HG02610 (cell line): Measurements from ENCODE around the gene SH3TC1.

ENCODE experiments used
- ATAC-seq: cut with Tn5 transposase; IDR thresholded peaks from one replicate; pipeline ENCODE4 v1.9.1; 2021; ENCODE audit warnings: mild to moderate bottlenecking, moderate library complexity; ENCODE audit not compliant: unreplicated experiment

Gene SH3TC1

GRCh38 chr4:8258552-8259212, 59.6 kb downstream of the SH3TC1 start:
- no peak for ATAC-seq

- no peak for ATAC-seq
Measured at GRCh38 chr4:8259743-8260430, 60.8 kb downstream of the SH3TC1 start.

DNA sequence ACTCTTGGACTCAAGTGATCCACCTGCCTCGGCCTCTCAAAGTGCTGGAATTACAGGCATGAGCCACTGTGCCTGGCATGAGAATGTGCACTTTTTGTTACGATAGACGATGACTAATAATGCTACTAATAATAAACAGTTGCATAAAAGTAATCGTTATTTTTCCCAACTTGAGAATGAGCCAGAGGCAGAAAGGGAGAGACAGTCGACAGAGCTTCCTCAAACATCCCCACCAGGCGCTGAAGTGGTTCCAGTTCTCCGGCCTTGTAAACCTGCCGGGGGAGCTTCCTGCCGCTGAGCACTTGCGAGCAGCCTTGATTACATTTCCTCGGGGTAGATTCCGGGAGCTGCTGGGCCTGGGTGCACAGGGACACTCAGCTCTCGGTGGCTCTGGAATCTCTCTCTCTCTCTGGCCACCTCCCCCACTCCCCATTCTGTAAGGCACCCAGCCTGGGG, 61.6 kb downstream of the SH3TC1 start:
- ATAC-seq, result no peak

- ATAC-seq, result no peak
Measured at GRCh38 chr4:8261851-8262535, 62.9 kb downstream of the SH3TC1 start.

DNA sequence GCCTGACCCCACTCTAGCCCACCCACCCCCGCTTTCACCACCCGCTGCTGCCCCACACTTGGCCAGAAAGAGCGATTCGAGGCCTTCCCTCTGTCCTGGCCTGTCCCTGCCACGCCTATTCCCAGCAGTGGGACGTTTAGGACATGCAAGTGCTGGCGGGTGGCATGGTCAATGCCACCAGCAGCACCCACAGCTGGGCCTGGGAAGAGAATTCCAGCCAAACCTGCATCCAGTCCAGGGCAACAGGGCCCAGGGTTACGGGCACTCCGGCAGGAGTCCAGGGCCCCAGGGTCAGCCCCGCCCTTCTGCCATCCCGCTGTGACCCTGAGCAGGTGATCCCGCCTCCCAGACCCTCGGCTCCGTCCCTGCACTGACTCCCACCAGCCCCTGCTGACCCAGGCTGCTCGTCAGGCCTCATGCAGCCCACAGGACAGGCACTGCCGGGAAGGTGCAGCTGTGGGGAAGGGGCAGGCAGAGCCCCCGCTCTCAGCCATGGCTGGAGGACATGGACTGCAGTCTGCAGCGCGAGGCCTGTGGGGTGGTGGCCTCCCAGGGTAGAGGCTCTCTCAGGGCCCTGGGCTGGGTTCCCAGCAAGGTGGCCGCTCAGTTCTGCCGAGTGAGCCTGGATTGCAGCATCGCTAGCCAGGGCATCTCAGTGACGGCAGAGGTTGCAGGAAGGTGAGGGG, 63.7 kb downstream of the SH3TC1 start:
- no peak for ATAC-seq

GRCh38 chr4:8263397-8263796, 64.3 kb downstream of the SH3TC1 start:
- no peak for ATAC-seq

- ATAC-seq, result no peak
Measured at GRCh38 chr4:8264106-8264505, 65.0 kb downstream of the SH3TC1 start.

- no peak for ATAC-seq
Measured at GRCh38 chr4:8265171-8265929, 66.3 kb downstream of the SH3TC1 start.

- ATAC-seq, result no peak
Measured at GRCh38 chr4:8266088-8266487, 67.0 kb downstream of the SH3TC1 start.

DNA sequence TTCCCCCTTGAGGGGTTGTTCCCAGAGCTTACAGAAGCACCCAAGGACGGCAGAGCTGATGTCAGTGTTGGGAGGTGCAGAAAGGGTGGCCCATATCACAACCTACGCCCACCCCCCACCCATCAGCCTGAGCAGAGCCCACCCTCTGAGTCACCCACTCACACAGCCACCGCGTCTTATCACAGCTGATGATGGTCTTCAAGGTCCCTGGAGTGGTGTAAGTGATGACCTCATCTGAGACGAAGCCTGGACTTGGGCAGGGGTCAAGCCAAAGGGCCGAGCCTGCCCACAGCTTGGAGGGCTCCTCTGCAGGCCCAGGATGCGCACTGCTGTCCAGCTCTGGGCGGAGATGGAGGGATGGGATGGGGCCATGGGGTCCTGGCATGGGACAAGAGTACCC, 67.4 kb downstream of the SH3TC1 start:
- no peak for ATAC-seq

DNA sequence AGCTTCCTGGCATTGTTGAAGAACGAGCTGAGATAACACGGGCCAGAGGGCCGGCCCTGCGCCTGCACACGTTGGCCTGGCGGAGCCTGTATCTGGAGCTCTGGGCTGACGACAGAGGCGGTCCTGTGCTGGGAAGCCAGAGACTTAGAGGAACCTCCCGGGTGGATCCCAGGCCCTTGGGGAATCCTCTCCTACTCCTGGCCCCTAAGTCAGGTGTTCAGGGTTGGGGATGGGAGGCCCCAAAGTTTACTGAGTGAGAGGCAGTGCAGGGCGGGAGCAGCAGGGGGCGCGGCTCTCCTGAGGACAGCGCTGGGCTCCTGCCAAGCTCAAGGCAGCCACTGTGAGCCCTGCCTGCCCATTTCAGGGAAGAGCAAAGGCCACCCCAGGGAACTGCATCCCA, 68.0 kb downstream of the SH3TC1 start:
- no peak for ATAC-seq

DNA sequence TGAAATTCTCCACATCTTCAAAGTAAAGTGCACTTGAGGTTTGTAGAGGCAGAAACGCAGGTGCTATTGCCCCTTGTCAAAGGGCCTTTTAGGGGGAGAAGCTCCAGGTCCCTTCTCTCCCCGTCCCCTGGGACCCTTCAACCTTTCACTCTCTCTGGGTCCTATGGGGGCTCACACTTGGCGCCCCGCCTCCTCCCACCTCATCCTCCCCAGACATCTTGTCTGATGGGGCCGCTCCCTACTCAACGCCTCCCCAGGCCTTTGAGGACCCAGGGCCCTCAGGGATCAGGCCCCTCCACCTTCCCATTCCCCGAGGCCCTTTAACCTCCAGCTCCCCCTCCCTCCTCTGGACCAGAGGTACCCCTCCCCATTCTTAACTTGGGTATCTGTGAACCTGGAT, 69.1 kb downstream of the SH3TC1 start:
- ATAC-seq, result no peak

GRCh38 chr4:8268901-8269534, 69.9 kb downstream of the SH3TC1 start:
- ATAC-seq, result no peak

- no peak for ATAC-seq
Measured at GRCh38 chr4:8269535-8270417, 70.7 kb downstream of the SH3TC1 start, which contains the start of gene HTRA3. Gene HTRA3 (plus strand): TSS chr4:8269754. CDS start chr4:8269969, 215 bp downstream.

DNA sequence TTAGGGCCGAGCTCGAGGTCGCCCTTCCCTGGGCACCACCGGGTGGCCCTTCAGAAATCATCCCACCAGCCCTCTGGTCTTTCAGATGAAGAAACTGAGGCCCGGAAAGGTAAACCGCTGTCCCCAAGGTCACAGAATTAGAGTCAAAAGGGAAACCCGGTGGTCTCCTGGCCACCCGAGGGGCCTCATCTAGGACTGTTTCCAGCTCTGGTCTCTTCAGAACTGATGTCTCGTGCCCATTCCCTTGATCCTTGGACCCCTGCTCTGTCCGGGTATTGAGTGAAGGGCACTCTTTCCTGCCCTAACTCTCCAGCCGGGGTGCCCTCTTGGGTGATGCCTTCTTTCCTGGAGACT, 71.3 kb downstream of the SH3TC1 start:
- ATAC-seq, result no peak

GRCh38 chr4:8270912-8271815, 72.1 kb downstream of the SH3TC1 start:
- ATAC-seq, result no peak

DNA sequence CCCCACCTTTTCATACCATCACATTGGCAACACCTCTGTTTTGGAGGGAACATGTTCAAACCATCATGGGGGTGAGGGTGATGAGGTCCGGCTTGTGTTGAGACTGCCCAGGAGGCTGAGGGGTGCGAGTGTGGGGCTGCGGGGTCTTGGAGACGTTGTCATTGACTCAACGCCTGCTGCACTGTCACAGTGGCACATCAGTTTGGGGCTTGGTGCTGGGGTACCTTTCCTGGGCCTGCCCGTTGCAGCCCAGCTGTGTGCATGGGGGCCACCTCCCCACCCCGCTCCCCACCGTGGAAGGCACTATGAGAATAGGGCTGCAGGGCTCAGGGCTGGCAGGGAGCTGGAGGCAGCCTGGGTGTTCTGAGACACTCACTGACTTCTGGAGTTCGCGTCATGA, 72.7 kb downstream of the SH3TC1 start:
- ATAC-seq, result no peak
